ENCODE data around the gene MED28.

- no peak for TF ChIP-seq MXI1 (IDR thresholded peaks at IDR 0.05; ENCODE audit: borderline replicate concordance, low read depth, low read length)
- no peak for TF ChIP-seq CHD1 (IDR thresholded peaks at IDR 0.05; ENCODE audit: low read depth, low read length)
- no peak for TF ChIP-seq MAFK (IDR thresholded peaks at IDR 0.05; ENCODE audit: low read depth, low read length)
- no peak for TF ChIP-seq FOS (IDR thresholded peaks at IDR 0.05; ENCODE audit: low read depth, low read length)
- no peak for TF ChIP-seq POLR2A (IDR thresholded peaks at IDR 0.05; ENCODE audit: low read depth, low read length)
- no peak for TF ChIP-seq CTCF (conservative IDR thresholded peaks at IDR 0.05; ENCODE audit: low read depth, low read length)
- no peak for TF ChIP-seq RFX5 (IDR thresholded peaks at IDR 0.05; ENCODE audit: low read depth, low read length)
- TF ChIP-seq BHLHE40 (IDR thresholded peaks at IDR 0.05; ENCODE audit: low read depth, low read length) = no peak
- TF ChIP-seq ELK1 (IDR thresholded peaks at IDR 0.05; ENCODE audit: borderline replicate concordance, low read depth, low read length) = no peak
These were observed 47.2 kb upstream of the MED28 start for GRCh38 chr4:17567271-17567670.
